Left cardiac atrium (tissue), 4 donors: ENCODE measurements around the gene SCGB1C1. TPM values are rescaled to one million over a fixed set of nuclear protein-coding genes. Genes with fewer than 3 reads are reported as not detected.
"Not testable (repeated sequence)": the region's sequence is repeated elsewhere in the genome, so short reads cannot be mapped to it uniquely, and the experiment has no call there.

Experiments
- ATAC-seq, 2 donors: fragments of 200-7000 bp; cut with Tn5 transposase; one replicate each; pipeline ENCODE4 v1.9.1; 2020; ENCODE audit warnings: mild to moderate bottlenecking in 2 of 2, moderate library complexity in 2 of 2
- DNase-seq: peaks from one replicate; pipeline ENCODE4 v3.0.0-alpha.2; 2020
- intact Hi-C, 2 donors: fragments of 100-400 bp; cut with DNase I; formaldehyde crosslinking; loops; one replicate each; pipeline versions ENCODE4 v1.14.1 to v1.15.1; 2022 to 2023
- total RNA-seq, 2 donors: library from RNA; stranded (reverse); fragmentation: NEBNext Ultra II Directional; extraction: Animal tissue kit (Norgen Biotek cat#: 25700); gene quantifications; one replicate each; pipeline ENCODE4 v1.2.1, GENCODE V29; 2021
- donor health status: DM: no; HTN: yes; CAD: no.
- donor health status: DM: no; HTN: yes; CAD: no; lungs with severe emphysema.
- donor health status: DM: yes; HTN: yes; CAD: no.
- donor health status: Dilated cardiomyopathy.

SCGB1C1 gene
- total RNA-seq, 2 donors from 2014 or later, result not detected

DNA sequence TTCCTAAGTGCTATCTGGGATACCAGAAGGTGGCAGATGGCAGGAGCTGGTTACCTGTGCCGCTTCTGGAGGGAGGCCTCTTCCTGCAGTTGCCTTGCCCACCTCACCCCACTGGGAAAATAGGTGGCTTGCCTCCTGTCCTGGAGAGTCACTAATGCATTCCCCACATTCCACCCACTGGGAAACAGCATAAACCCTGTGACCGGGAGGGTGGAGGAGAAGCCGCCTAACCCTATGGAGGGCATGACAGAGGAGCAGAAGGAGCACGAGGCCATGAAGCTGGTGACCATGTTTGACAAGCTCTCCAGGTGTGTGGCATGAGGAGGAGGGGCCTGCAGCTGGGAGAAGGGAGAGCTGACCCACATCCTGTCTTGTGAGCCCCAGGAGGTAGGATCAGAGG lies 20.2 kb downstream of the SCGB1C1 start:
- ATAC-seq (no peak), DNase-seq (no peak)
- intact Hi-C loops, result no loop called here

GRCh38 chr11:214083-214482 lies 21.2 kb downstream of the SCGB1C1 start:
- no peak for DNase-seq
- intact Hi-C loops, result no loop called here
- no peak for ATAC-seq

- DNase-seq (no peak), ATAC-seq (no peak)
- intact Hi-C loops, result no loop called here
Measured at GRCh38 chr11:215581-216037, 22.7 kb downstream of the SCGB1C1 start.

- DNase-seq (no peak), ATAC-seq (no peak)
- intact Hi-C loops, result no loop called here
Measured at GRCh38 chr11:216081-216974, 23.4 kb downstream of the SCGB1C1 start.

- DNase-seq, result no peak
- no peak for ATAC-seq
- intact Hi-C loops, result no loop called here
Measured at GRCh38 chr11:217704-218103, 24.8 kb downstream of the SCGB1C1 start.

DNA sequence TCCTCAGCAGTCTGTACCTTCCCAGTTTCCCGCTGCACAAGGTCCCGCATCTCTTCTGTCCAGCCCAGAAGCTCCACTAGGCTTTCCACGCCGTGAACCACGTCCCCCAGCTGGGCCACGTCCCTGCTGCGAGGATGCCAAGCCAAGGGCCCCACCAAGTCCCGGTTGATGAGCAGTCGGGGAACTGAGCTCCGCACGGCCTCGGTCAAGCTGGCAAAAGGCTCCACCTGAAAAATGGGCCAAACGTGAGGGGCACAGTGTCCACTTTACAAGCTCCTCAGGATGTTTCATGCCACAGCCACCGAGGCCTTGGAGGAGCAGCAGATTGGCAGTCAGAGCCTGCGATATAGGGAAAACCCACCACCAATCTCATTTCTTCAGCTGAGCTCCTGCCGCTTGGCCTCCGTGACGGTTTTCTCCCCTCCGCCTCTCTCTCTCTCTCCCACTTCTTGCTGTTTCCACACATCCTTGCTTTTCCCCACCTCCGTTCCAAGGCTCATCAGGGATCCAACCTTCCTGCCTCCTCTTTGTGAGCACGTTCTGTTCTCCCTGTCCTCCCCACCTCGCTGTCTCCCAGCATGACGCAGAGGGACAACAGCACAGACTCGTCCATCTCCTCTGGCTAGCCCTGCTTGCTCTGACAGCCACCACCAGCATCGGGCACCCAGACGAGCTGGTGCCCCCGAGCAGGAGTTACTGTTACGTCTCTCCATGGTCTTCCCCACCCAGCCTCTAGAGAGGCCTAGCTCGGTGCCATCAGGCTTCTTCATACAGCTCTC lies 26.1 kb downstream of the SCGB1C1 start:
- no peak for DNase-seq
- no peak for ATAC-seq
- intact Hi-C loops, result no loop called here

- ATAC-seq, result peak in 1 of 2 donors; percentile 68
- intact Hi-C loops, DNase-seq: not testable (repeated sequence)
Measured at GRCh38 chr11:220641-221215, 27.9 kb downstream of the SCGB1C1 start.

DNA sequence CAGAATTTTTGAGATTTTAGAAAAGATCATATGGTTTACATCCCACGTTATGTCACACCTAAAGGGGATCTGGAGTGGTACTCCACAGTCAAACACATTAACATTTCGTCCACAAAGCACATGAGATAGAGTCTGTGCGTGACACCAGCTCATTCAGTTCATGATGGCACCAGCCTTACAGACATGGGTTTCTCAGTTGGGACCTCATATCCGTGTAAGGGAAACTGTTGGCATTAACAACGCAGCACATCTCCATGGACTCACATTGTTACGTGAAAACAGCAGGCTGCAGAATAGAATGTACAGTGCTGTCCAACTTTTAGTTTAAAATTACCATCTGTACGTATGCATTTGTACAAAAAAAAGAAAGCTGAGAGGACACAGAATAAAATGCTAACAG lies 28.7 kb downstream of the SCGB1C1 start:
- ATAC-seq (peak in 1 of 2 donors; percentile 10), DNase-seq (no peak)
- intact Hi-C loops, result no loop called here

GRCh38 chr11:221998-222789 lies 29.3 kb downstream of the SCGB1C1 start:
- intact Hi-C loops, result no loop called here
- peak in 1 of 2 donors; percentile 7 for ATAC-seq
- no peak for DNase-seq

GRCh38 chr11:223026-223789 lies 30.3 kb downstream of the SCGB1C1 start:
- intact Hi-C loops, result no loop called here
- ATAC-seq (peak in 1 of 2 donors; percentile 38), DNase-seq (no peak)

DNA sequence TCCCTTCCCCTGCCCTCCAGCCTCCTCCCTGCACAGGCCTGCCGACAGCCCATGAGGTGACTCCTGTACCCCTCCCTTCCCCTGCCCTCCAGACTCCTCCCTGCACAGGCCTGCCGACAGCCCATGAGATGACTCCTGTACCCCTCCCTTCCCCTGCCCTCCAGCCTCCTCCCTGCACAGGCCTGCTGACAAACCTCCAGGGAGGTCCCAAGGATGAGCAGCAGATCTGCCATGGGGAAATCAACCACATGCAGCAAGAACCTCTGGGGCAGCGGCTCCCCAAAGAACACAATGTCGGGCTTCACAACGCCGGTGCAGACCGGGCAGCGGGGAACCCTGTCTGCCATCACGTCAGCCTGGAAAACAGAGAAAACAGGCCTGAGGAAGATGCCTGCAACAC lies 31.0 kb downstream of the SCGB1C1 start:
- DNase-seq (no peak), ATAC-seq (no peak)
- intact Hi-C loops, result no loop called here

GRCh38 chr11:224424-224823 lies 31.5 kb downstream of the SCGB1C1 start:
- intact Hi-C loops, result no loop called here
- DNase-seq (no peak), ATAC-seq (no peak)

DNA sequence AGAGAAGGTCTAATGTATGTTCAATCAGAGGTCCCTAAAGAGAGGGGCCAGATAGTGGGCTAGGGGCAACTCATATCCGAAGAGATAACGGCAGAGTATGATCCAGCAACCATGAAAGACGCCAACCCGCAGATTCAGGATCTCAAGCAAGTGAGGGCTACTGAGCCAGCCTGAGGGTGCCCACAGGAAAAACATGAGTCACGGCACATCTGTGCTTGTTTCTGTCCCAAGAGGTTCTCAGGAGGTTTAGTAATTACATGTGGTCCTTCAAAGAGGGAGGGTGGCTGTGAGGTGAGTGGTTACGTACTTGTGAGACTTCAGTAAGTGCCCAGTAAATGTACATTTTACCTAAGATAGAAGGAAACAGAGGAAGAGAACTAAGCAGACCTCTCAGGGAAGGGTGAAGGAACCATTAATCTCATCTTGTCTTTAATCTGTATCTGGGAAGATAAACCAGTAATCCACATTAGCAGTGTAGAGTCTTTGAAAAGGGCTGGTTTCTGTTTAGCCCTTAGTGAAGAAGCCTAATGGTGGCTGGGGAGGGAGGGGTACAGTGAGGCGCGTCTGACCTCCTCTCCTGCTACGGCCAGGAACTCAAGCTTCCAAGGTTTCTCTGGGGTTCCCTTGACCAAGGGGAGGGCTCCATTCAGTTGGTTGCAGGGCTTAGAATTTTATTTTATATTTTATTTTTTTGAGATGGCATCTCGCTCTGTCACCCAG lies 33.0 kb downstream of the SCGB1C1 start:
- no peak for ATAC-seq
- intact Hi-C loops, result no loop called here
- DNase-seq, result no peak

- ATAC-seq (no peak), DNase-seq (no peak)
Measured at GRCh38 chr11:227824-228379, 35.0 kb downstream of the SCGB1C1 start.

GRCh38 chr11:230431-230830 lies 37.6 kb downstream of the SCGB1C1 start:
- intact Hi-C loops, result loop anchor here in 1 of 2 donors (10.0 kb wide), 1 partner anchor 64 kb away; the partner anchor contains the start of gene IFITM5
- DNase-seq (no peak), ATAC-seq (no peak)

More at GRCh38 chr11:227824-228379, 35.0 kb downstream of the SCGB1C1 start:
- intact Hi-C loops, result no loop called here

DNA sequence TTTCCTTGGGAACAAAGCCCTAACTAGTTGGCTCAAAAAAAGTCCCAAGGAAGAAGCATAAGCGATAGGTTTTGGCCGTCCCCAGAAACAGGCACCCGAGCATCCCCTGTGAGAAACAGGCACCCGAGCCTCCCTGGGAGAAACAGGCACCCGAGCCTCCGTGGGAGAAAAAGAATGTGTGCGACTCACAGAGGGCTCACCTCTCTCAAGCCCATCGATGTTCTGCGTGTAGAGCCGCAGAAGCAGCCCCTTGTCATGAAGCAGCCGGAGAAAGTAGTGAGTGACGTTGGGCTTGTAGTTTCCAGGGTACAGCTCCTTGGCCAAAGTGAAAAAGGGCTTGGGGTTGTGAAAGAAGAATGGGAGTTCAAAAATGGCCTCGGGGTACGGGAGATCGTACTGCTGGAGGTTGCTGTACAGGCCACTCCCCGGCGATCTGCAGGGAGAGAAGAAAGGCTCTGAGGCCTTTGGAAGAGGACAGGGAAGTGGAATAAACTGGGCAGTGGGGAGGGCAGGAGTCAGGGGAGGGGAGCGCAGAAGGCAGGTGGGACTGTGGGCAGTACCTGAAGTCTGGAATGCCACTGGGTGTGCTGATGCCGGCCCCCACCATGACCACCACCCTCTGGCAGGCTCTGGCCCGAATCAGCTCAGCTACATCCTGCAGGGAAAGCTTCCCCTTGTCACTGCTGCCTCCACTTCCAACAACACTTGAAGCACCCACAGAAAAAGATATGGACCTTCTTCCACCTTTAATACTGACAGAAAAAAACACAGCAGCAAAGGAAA lies 40.1 kb downstream of the SCGB1C1 start:
- intact Hi-C loops, result loop anchor here in 1 of 2 donors (10.0 kb wide), 1 partner anchor 62 kb away; the partner anchor contains the start of gene IFITM5
- ATAC-seq (no peak), DNase-seq (no peak)
